ENCODE results near the gene PRKACB. TPM values are rescaled to one million over a fixed set of nuclear protein-coding genes. Genes with fewer than 3 reads are reported as not detected.

PRKACB gene
- total and polyA plus RNA-seq, 2 of the 8 experiments (the other 6 are each of a cell fraction or from before 2014, with no cell fraction given) = 7.8 to 31.0 TPM

GRCh38 chr1:84168783-84169182 is 24.7 kb downstream of the PRKACB start (continued):
- TF ChIP-seq CHD7 (IDR thresholded peaks at IDR 0.05; ENCODE audit: insufficient replicate concordance, low read length) (no peak), ZNF274 (IDR thresholded peaks at IDR 0.05; ENCODE audit: borderline replicate concordance, extremely low read depth, low read length) (no peak), RXRA (IDR thresholded peaks at IDR 0.05; ENCODE audit: insufficient read depth, low read depth, low read length) (no peak), BRCA1 (IDR thresholded peaks at IDR 0.05; ENCODE audit: low read depth, low read length) (no peak), YY1 (IDR thresholded peaks at IDR 0.05; ENCODE audit: low read depth, low read length) (no peak), POLR2AphosphoS5 (IDR thresholded peaks at IDR 0.05; ENCODE audit: low read depth, low read length) (no peak), E2F6 (IDR thresholded peaks at IDR 0.05) (no peak), GABPA (IDR thresholded peaks at IDR 0.05; ENCODE audit: borderline replicate concordance, insufficient read depth, low read length) (no peak), EZH2 (IDR thresholded peaks at IDR 0.05; ENCODE audit: low read depth, low read length, severe bottlenecking) (no peak), POLR2A (IDR thresholded peaks at IDR 0.05; ENCODE audit: control extremely low read depth in 1 of 2, low read depth in 2 of 2, low read length in 2 of 2) (no peak), KDM5A (IDR thresholded peaks at IDR 0.05; ENCODE audit: low read length) (no peak), HDAC2 (IDR thresholded peaks at IDR 0.05; ENCODE audit: borderline replicate concordance in 1 of 2, low read depth in 2 of 2, low read length in 2 of 2) (no peak)

Measured in H1 (cell line).